Liver (tissue), 3 donors: ENCODE data around the gene PLK3.
"Not testable (repeated sequence)": the region's sequence is repeated elsewhere in the genome, so short reads cannot be mapped to it uniquely, and the experiment has no call there.

ENCODE experiments used
- HNF4G ChIP-seq: IDR thresholded peaks from 2 replicates; pipeline ENCODE4 v1.6.1; 2016; ENCODE audit warnings: antibody characterized with exemption
- TF ChIP-seq, protein P1 (sequence below): fragments of 150-350 bp; IDR thresholded peaks from 2 replicates; pipeline ENCODE4 v1.5.1; 2017; ENCODE audit warnings: improper control_type of control experiment, low read depth, low read length; ENCODE audit not compliant: missing input control
- donor health status: healthy.
- donor health status: healthy.

DNA sequence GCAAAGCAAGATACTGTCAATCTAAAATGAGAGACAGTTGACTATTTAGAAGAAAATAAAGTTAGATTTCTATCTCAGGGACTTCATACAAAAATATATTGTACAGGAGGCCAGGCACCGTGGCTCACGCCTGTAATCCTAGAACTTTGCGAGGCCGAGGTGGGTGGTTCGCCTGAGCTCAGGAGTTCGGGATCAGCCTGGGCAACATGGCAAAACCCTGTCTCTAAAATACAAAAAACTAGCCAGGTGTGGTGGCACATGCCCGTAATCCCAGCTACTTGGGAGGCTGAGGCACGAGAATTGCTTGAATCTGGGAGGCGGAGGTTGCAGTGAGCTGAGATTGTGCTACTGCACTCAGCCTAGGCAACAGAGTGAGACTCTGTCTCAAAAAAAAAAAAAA is 15.7 kb downstream of the PLK3 start:
- not testable (repeated sequence) for TF ChIP-seq HNF4G
- TF ChIP-seq, protein P1, sequence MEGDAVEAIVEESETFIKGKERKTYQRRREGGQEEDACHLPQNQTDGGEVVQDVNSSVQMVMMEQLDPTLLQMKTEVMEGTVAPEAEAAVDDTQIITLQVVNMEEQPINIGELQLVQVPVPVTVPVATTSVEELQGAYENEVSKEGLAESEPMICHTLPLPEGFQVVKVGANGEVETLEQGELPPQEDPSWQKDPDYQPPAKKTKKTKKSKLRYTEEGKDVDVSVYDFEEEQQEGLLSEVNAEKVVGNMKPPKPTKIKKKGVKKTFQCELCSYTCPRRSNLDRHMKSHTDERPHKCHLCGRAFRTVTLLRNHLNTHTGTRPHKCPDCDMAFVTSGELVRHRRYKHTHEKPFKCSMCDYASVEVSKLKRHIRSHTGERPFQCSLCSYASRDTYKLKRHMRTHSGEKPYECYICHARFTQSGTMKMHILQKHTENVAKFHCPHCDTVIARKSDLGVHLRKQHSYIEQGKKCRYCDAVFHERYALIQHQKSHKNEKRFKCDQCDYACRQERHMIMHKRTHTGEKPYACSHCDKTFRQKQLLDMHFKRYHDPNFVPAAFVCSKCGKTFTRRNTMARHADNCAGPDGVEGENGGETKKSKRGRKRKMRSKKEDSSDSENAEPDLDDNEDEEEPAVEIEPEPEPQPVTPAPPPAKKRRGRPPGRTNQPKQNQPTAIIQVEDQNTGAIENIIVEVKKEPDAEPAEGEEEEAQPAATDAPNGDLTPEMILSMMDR: not testable (repeated sequence)
